ENCODE measurements around the gene COL17A1. TPM values are rescaled to one million over a fixed set of nuclear protein-coding genes. Genes with fewer than 3 reads are reported as not detected.

COL17A1 gene
- total RNA-seq, 1 experiment from 2014 or later, result 3.5 TPM

- Histone ChIP-seq H3K4me2 (ENCODE audit: low read length) (no peak overlapping the region), H3K27me3 (ENCODE audit: insufficient read depth, low read length) (no peaks in the 10 kb centered on the region), H3K4me1 (ENCODE audit: control insufficient read depth in 1 of 2, insufficient read depth in 2 of 2, low read length in 2 of 2) (peaks cover 0 to 20% of the 10 kb centered on the region in 2 experiments; a peak in 2 of 4 replicates), H3K9me3 (ENCODE audit: control insufficient read depth in 1 of 2, insufficient read depth in 1 of 2, low read depth in 1 of 2, low read length in 2 of 2) (no peaks in the 10 kb centered on the region), H3K79me2 (ENCODE audit: insufficient read depth, low read length) (no peaks in the 10 kb centered on the region), H2AFZ (ENCODE audit: low read depth, low read length, poor library complexity, severe bottlenecking) (peak overlapping the region; percentile 38), H3K9ac (ENCODE audit: low read length) (no peak overlapping the region), H3K27ac (ENCODE audit: low read depth, low read length) (no peak overlapping the region), H4K20me1 (ENCODE audit: insufficient read depth) (no peaks in the 10 kb centered on the region), H3K4me3 (replicated peaks in 1 of 2; ENCODE audit: low read depth in 1 of 2, low read length in 2 of 2) (no peak overlapping the region), H3K36me3 (ENCODE audit: control insufficient read depth in 1 of 2, insufficient read depth in 2 of 2, low read length in 2 of 2) (no peaks in the 10 kb centered on the region), H3K9me2 (ENCODE audit: insufficient read depth) (no peaks in the 10 kb centered on the region)
- no peak for ATAC-seq
- ChIA-PET RAD21 (ENCODE audit: low non-redundant PET in 1 of 2, low total read pairs in 2 of 2, uncharacterized antibody in 2 of 2, unreplicated experiment in 2 of 2) (interaction anchor here in 1 of 2 experiments (0.5 kb wide), 1 partner anchor 282 kb away, joined by 3 read pairs; no protein-coding TSS in a partner anchor), CTCF (interaction anchor here (2.0 kb wide), 1 partner anchor 18 kb away, joined by 6 read pairs; the partner anchor contains the start of gene SFR1), POLR2A (interaction anchor here (0.7 to 1.1 kb wide), 2 partner anchors 9 to 17 kb away, joined by 3 to 4 read pairs; no protein-coding TSS in a partner anchor)
- intact Hi-C loops (cut with micrococcal nuclease), result no loop called here
- DNase-seq (ENCODE audit: low read depth, low spot score), result no peak
- no TSS peak for BruUV-seq (replicated peaks)
- TF ChIP-seq CEBPB (IDR thresholded peaks at IDR 0.05; ENCODE audit: low read depth) (no peak), RAD21 (IDR thresholded peaks at IDR 0.05; ENCODE audit: low read depth) (no peak), SIN3A (IDR thresholded peaks at IDR 0.05; ENCODE audit: low read depth) (no peak), EZH2 (IDR thresholded peaks at IDR 0.05) (no peak), CBX3 (IDR thresholded peaks at IDR 0.05; ENCODE audit: low read depth) (no peak), POLR2AphosphoS5 (IDR thresholded peaks at IDR 0.05; ENCODE audit: low read depth, low read length) (no peak), ZNF274 (IDR thresholded peaks at IDR 0.05; ENCODE audit: low read depth, low read length) (no peak), FOSL1 (IDR thresholded peaks at IDR 0.05; ENCODE audit: low read depth) (no peak), EZH2phosphoT487 (IDR thresholded peaks at IDR 0.05; ENCODE audit: borderline replicate concordance) (no peak), SP1 (IDR thresholded peaks at IDR 0.05; ENCODE audit: low read depth) (no peak), TCF7L2 (IDR thresholded peaks at IDR 0.05; ENCODE audit: borderline replicate concordance, extremely low read depth, insufficient read depth, insufficient read length) (no peak), SRF (IDR thresholded peaks at IDR 0.05; ENCODE audit: low read depth) (no peak), POLR2A (IDR thresholded peaks at IDR 0.05; ENCODE audit: borderline replicate concordance, extremely low read depth, insufficient read depth, insufficient read length) (no peak), EGR1 (IDR thresholded peaks at IDR 0.05; ENCODE audit: low read depth) (no peak), MAX (IDR thresholded peaks at IDR 0.05) (no peak), REST (IDR thresholded peaks at IDR 0.05; ENCODE audit: low read depth) (no peak)
- TF ChIP-seq, protein P1, sequence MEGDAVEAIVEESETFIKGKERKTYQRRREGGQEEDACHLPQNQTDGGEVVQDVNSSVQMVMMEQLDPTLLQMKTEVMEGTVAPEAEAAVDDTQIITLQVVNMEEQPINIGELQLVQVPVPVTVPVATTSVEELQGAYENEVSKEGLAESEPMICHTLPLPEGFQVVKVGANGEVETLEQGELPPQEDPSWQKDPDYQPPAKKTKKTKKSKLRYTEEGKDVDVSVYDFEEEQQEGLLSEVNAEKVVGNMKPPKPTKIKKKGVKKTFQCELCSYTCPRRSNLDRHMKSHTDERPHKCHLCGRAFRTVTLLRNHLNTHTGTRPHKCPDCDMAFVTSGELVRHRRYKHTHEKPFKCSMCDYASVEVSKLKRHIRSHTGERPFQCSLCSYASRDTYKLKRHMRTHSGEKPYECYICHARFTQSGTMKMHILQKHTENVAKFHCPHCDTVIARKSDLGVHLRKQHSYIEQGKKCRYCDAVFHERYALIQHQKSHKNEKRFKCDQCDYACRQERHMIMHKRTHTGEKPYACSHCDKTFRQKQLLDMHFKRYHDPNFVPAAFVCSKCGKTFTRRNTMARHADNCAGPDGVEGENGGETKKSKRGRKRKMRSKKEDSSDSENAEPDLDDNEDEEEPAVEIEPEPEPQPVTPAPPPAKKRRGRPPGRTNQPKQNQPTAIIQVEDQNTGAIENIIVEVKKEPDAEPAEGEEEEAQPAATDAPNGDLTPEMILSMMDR (IDR thresholded peaks at IDR 0.05 in 2 of 3, conservative IDR thresholded peaks at IDR 0.05 in 1 of 3; ENCODE audit: borderline replicate concordance in 1 of 3, insufficient read depth in 1 of 3, low read depth in 2 of 3, low read length in 2 of 3), result no peak
- TF ChIP-seq, protein P2, sequence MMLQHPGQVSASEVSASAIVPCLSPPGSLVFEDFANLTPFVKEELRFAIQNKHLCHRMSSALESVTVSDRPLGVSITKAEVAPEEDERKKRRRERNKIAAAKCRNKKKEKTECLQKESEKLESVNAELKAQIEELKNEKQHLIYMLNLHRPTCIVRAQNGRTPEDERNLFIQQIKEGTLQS (IDR thresholded peaks at IDR 0.05), result no peak
Observed at GRCh38 chr10:104103956-104104355, 18.3 kb upstream of the COL17A1 start.
